Measurements from ENCODE around the gene SORCS1. TPM values are rescaled to one million over a fixed set of nuclear protein-coding genes. Genes with fewer than 3 reads are reported as not detected.

Gene SORCS1
- total RNA-seq, 1 experiment from 2014 or later, result 0.11 TPM

DNA sequence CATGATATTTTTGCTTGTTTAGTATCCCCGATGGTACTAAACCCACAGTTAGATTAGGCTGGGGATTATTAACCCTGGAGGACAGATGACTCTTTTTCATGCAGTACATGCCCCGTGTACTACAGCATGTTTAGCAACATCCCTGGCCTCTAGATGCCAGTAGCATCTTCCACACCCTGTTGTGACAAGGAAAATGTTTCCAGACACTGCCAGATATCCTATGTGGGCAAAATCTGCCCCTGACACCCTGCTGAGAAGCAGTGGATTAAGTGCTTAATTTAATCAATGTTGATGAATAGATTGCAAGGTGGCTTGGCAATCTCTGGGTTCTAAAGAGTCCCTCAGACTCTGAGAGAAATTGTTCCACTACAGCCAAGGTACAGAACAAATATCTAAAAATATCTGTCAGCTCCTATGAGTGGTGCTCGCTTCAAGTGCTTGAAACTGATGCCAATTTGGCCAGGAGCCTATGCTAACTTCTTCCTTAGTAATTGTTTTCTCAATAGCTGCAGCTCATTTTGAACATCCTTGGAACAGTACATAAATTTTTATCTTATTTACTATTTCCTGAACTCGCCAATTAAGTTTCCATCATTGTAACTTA is 247.0 kb downstream of the SORCS1 start:
- ChIA-PET POLR2A (ENCODE audit: unreplicated experiment) (no interaction called here), CTCF (no interaction called here)
- no TSS peak for BruUV-seq (replicated peaks)
- no peaks in the 10 kb centered on the region for H3K9me2 ChIP-seq (replicated peaks; ENCODE audit: low read length)
- H3K27ac ChIP-seq (ENCODE audit: low read length), result no peak overlapping the region
- intact Hi-C loops (cut with micrococcal nuclease), result no loop called here
- H3F3A ChIP-seq (ENCODE audit: low read length, unreplicated experiment), result no peaks in the 10 kb centered on the region
- TF ChIP-seq EZH2 (IDR thresholded peaks at IDR 0.05; ENCODE audit: low read length, unreplicated experiment) (no peak), CTCF (conservative IDR thresholded peaks at IDR 0.05; ENCODE audit: low read depth, low read length) (no peak), EZH2phosphoT487 (IDR thresholded peaks at IDR 0.05; ENCODE audit: borderline replicate concordance, low read length) (no peak)
- H3K4me3 ChIP-seq (ENCODE audit: low read length), result no peak overlapping the region
- H4K20me1 ChIP-seq (ENCODE audit: low read length), result no peaks in the 10 kb centered on the region
- DNase-seq (no peak), ATAC-seq (no peak)
- no peak overlapping the region for H3K4me2 ChIP-seq (ENCODE audit: low read length)
- H3K27me3 ChIP-seq (ENCODE audit: low read length), result peaks cover 56% of the 10 kb centered on the region
- no peaks in the 10 kb centered on the region for H3K4me1 ChIP-seq (ENCODE audit: insufficient read depth, low read length)
- no peaks in the 10 kb centered on the region for H3K79me2 ChIP-seq (ENCODE audit: low read length)
- no peak overlapping the region for H3K9ac ChIP-seq (ENCODE audit: low read length)
- H3K9me3 ChIP-seq (ENCODE audit: low read length), result no peaks in the 10 kb centered on the region
- no peaks in the 10 kb centered on the region for H3K36me3 ChIP-seq (ENCODE audit: low read depth, low read length)
- H2AFZ ChIP-seq (ENCODE audit: low read length), result no peak overlapping the region

DNA sequence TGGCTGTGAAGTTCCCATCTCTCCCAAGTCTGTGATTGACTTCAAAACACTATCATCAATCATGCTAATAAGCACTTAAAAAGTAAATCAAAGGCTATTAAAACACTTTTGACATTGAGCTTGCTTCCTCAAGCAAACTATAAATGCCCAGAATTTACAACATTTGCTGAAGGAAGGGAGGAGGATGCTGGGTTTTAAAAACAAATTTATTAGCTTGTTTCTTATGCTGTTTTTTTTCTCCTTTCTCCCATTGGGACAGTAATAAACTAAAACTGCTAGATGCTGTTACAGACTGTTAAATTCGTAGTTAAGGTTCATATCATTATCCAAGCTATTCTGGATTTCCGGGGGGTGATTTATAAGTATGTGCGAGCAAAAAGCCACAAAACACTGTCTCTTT is 250.5 kb downstream of the SORCS1 start:
- Histone ChIP-seq H3K79me2 (ENCODE audit: low read length) (no peaks in the 10 kb centered on the region), H3K4me3 (ENCODE audit: low read length) (no peak overlapping the region), H3K27me3 (ENCODE audit: low read length) (peaks cover 48% of the 10 kb centered on the region), H3K9me3 (ENCODE audit: low read length) (no peaks in the 10 kb centered on the region), H2AFZ (ENCODE audit: low read length) (no peak overlapping the region), H3K9me2 (replicated peaks; ENCODE audit: low read length) (no peaks in the 10 kb centered on the region), H3K36me3 (ENCODE audit: low read depth, low read length) (no peaks in the 10 kb centered on the region), H3K9ac (ENCODE audit: low read length) (no peak overlapping the region), H3K27ac (ENCODE audit: low read length) (no peak overlapping the region), H3F3A (ENCODE audit: low read length, unreplicated experiment) (no peaks in the 10 kb centered on the region), H3K4me2 (ENCODE audit: low read length) (no peak overlapping the region), H4K20me1 (ENCODE audit: low read length) (no peaks in the 10 kb centered on the region), H3K4me1 (ENCODE audit: insufficient read depth, low read length) (no peaks in the 10 kb centered on the region)
- intact Hi-C loops (cut with micrococcal nuclease), result no loop called here
- no TSS peak for BruUV-seq (replicated peaks)
- DNase-seq (no peak), ATAC-seq (no peak)
- POLR2A ChIA-PET (ENCODE audit: unreplicated experiment), result no interaction called here
- CTCF ChIA-PET, result no interaction called here
- no peak for TF ChIP-seq EZH2phosphoT487 (IDR thresholded peaks at IDR 0.05; ENCODE audit: borderline replicate concordance, low read length)
- no peak for TF ChIP-seq EZH2 (IDR thresholded peaks at IDR 0.05; ENCODE audit: low read length, unreplicated experiment)
- TF ChIP-seq CTCF (conservative IDR thresholded peaks at IDR 0.05; ENCODE audit: low read depth, low read length), result no peak

DNA sequence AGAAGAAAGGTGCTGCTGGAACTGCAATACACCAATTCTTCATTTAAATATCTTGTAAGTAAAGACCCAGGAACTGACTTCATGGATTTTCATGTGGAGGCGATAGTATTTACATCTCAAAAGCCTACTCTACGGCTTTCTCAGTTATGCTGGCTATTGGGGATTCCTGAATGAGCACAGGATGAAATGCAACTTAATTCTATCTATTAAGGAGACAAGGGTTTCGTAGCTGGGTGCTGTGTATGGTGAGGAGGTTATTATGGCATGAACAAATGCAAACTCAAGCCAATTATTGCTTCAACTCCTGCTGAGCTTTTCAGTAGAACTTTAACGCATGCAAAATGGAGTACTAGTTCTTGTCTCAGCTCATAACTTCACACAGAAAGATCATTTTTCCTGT is 251.2 kb downstream of the SORCS1 start:
- Histone ChIP-seq H3K27ac (ENCODE audit: low read length) (no peak overlapping the region), H3K36me3 (ENCODE audit: low read depth, low read length) (no peaks in the 10 kb centered on the region), H3K79me2 (ENCODE audit: low read length) (no peaks in the 10 kb centered on the region), H3K9me3 (ENCODE audit: low read length) (no peaks in the 10 kb centered on the region), H3F3A (ENCODE audit: low read length, unreplicated experiment) (no peaks in the 10 kb centered on the region), H3K4me3 (ENCODE audit: low read length) (no peak overlapping the region), H3K9ac (ENCODE audit: low read length) (no peak overlapping the region), H2AFZ (ENCODE audit: low read length) (no peak overlapping the region), H4K20me1 (ENCODE audit: low read length) (no peaks in the 10 kb centered on the region), H3K9me2 (replicated peaks; ENCODE audit: low read length) (no peaks in the 10 kb centered on the region), H3K4me1 (ENCODE audit: insufficient read depth, low read length) (no peaks in the 10 kb centered on the region), H3K4me2 (ENCODE audit: low read length) (no peak overlapping the region), H3K27me3 (ENCODE audit: low read length) (peaks cover 52% of the 10 kb centered on the region)
- no peak for TF ChIP-seq EZH2phosphoT487 (IDR thresholded peaks at IDR 0.05; ENCODE audit: borderline replicate concordance, low read length)
- no peak for TF ChIP-seq EZH2 (IDR thresholded peaks at IDR 0.05; ENCODE audit: low read length, unreplicated experiment)
- TF ChIP-seq CTCF (conservative IDR thresholded peaks at IDR 0.05; ENCODE audit: low read depth, low read length), result no peak
- POLR2A ChIA-PET (ENCODE audit: unreplicated experiment), result no interaction called here
- intact Hi-C loops (cut with micrococcal nuclease), result no loop called here
- BruUV-seq (replicated peaks), result no TSS peak
- DNase-seq, result no peak
- CTCF ChIA-PET, result no interaction called here
- ATAC-seq, result no peak
